GM18907 (cell line): ENCODE results near the gene ASB5.
"Not testable (repeated sequence)": the region's sequence is repeated elsewhere in the genome, so short reads cannot be mapped to it uniquely, and the experiment has no call there.

Source experiments
- ATAC-seq: cut with Tn5 transposase; IDR thresholded peaks from one replicate; pipeline ENCODE4 v1.9.1; 2021; ENCODE audit warnings: mild to moderate bottlenecking, moderate library complexity; ENCODE audit not compliant: unreplicated experiment

ASB5 gene

GRCh38 chr4:176268963-176269362 is at the start of gene ASB5:
Gene ASB5 (minus strand): TSS chr4:176269222. CDS start chr4:176269108, 114 bp downstream.
- ATAC-seq, result no peak

GRCh38 chr4:176313596-176314336 is 44.7 kb upstream of the ASB5 start:
- no peak for ATAC-seq

GRCh38 chr4:176309772-176310171 is 40.8 kb upstream of the ASB5 start:
- no peak for ATAC-seq

- ATAC-seq, result peak; percentile 99
These were observed 40.0 kb upstream of the ASB5 start for GRCh38 chr4:176309046-176309445.

GRCh38 chr4:176308441-176308840 is 39.4 kb upstream of the ASB5 start:
- ATAC-seq, result peak; percentile 54

- no peak for ATAC-seq
These were observed 38.6 kb upstream of the ASB5 start for GRCh38 chr4:176307666-176307930.

GRCh38 chr4:176306837-176307665 is 38.0 kb upstream of the ASB5 start:
- no peak for ATAC-seq

- ATAC-seq, result no peak
These were observed 34.9 kb upstream of the ASB5 start for GRCh38 chr4:176303938-176304337.

- ATAC-seq, result no peak
These were observed 33.6 kb upstream of the ASB5 start for GRCh38 chr4:176302283-176303275.

GRCh38 chr4:176300565-176300964 is 31.5 kb upstream of the ASB5 start:
- ATAC-seq, result no peak

- ATAC-seq, result no peak
These were observed 31.0 kb upstream of the ASB5 start for GRCh38 chr4:176300036-176300435.

- ATAC-seq, result no peak
These were observed 29.6 kb upstream of the ASB5 start for GRCh38 chr4:176298664-176299063.

GRCh38 chr4:176295907-176296306 is 26.9 kb upstream of the ASB5 start:
- not testable (repeated sequence) for ATAC-seq

- ATAC-seq, result no peak
These were observed 24.6 kb upstream of the ASB5 start for GRCh38 chr4:176293660-176294059.

GRCh38 chr4:176292920-176293319 is 23.9 kb upstream of the ASB5 start:
- no peak for ATAC-seq

- ATAC-seq, result no peak
These were observed 22.7 kb upstream of the ASB5 start for GRCh38 chr4:176291748-176292147.

- ATAC-seq, result no peak
These were observed 21.5 kb upstream of the ASB5 start for GRCh38 chr4:176290520-176290919.

- ATAC-seq, result no peak
These were observed 20.5 kb upstream of the ASB5 start for GRCh38 chr4:176289561-176289960.

- ATAC-seq, result no peak
These were observed 19.0 kb upstream of the ASB5 start for GRCh38 chr4:176288020-176288419.

GRCh38 chr4:176287546-176287945 is 18.5 kb upstream of the ASB5 start:
- ATAC-seq, result no peak

- no peak for ATAC-seq
These were observed 17.7 kb upstream of the ASB5 start for GRCh38 chr4:176286728-176287127.
